T-helper 2 cell treated with Interferon-gamma antibody and Interleukin-4, amounts not matched to agents 100 ng/mL and 5 ng/mL, for 36 hours (primary cell): ENCODE measurements around the gene GATAD2B. TPM values are rescaled to one million over a fixed set of nuclear protein-coding genes. Genes with fewer than 3 reads are reported as not detected.

Experiments
- intact Hi-C: fragments of 100-400 bp; cut with micrococcal nuclease; formaldehyde crosslinking; loops from one replicate; pipeline ENCODE4 v1.15.1; 2023
- total RNA-seq: library from RNA; stranded (reverse); gene quantifications from 2 replicates; pipeline ENCODE4 v1.2.3, GENCODE V29; 2022

Gene GATAD2B
- total RNA-seq, 1 donor from 2014 or later = 65.7 TPM

DNA sequence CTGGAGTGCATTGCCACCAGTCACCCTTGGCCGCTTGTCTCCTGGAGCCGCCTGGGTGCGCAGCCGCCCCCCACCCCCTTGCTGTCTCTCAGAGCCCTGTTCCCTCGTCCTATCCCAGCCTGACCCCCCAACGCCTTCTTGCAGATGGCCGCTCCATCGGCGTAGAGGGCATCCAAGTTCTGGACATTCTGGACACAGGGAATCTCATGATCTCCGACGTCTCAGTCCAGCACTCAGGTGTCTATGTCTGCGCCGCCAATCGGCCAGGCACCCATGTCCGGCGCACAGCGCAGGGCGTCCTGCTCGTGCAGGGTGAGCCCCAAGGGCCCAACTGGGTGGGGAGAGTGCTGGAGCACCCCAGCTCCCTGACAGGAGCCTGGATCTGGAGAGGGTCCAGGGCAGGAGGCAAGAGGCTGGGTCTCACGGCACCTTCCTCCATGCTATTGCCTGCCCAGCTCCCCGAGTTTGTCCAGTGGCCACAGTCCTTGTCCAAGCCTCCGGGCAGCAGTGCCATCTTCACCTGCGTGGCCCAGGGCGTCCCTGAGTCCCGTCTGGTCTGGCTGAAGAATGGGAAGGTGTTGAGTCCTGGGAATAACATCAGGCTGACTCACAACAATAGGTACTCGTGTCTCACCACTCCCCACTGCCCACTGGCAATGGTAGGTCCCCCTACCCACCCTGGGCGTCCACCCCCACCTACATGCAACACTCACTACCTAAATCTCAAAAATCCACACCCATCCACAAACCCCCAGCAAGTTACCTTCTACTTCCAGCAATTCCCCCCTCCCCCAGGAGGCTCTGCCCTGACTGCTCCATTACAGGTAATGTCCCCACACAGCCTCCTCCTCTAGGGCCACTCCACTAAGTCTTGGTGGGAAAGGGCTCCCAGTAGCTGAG lies 123.0 kb downstream of the GATAD2B start:
- intact Hi-C loops = loop anchor here (5.0 kb wide), 1 partner anchor 177 kb away; the partner anchor contains the start of gene JTB

GRCh38 chr1:153799016-153799415 lies 123.8 kb downstream of the GATAD2B start:
- intact Hi-C loops = loop anchor here (5.0 kb wide), 1 partner anchor 178 kb away; the partner anchor contains the start of gene JTB

- intact Hi-C loops = loop anchor here (5.0 kb wide), 1 partner anchor 179 kb away; the partner anchor contains the start of gene JTB
Measured at GRCh38 chr1:153798468-153798780, 124.3 kb downstream of the GATAD2B start.

GRCh38 chr1:153796786-153797659 lies 125.7 kb downstream of the GATAD2B start:
- intact Hi-C loops = loop anchor here (1.0 to 5.0 kb wide), 3 partner anchors 126 to 189 kb away; partner anchors contain the start of genes GATAD2B, JTB and RAB13

DNA sequence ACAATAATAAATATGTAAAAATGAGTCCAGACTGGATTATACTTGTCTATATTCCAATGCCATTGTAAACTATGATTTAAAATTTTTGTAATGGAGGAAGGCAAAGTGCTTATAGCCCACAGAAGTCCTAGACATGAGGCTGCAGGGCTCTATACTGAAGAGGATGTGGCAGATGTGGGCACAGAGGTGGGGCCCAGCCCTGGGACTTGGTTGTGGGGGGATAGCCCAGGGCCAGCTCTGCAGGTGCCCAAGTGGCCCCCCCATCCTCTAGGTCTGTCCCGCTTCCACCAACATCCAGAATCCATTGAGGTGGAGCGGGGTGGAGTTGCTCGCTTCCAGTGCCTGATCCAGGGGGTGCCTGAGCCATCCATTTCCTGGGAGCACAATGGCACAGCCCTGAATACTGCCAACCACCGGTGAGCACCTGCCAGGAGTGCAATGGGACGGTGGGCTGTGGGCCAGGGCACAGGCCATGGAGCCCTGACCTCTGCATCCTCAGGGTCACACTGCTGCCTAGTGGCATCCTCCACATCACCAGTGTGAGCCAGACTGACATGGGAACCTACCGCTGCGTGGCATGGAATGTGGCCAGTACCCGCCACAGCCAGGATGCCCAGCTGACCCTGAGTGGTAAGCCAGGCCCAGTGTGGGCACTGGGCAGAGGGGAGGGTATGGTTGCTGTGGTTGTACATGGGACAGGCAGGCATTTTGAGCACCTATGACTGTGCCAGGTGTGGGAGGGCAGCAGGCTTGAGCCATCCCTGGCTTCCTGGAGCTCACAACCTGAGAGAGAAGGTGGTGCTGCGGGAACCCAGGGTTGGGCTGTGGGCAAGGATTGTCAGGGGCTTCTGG lies 126.6 kb downstream of the GATAD2B start:
- intact Hi-C loops = loop anchor here (2.0 to 5.0 kb wide), 2 partner anchors 127 to 181 kb away; partner anchors contain the start of genes GATAD2B and JTB

DNA sequence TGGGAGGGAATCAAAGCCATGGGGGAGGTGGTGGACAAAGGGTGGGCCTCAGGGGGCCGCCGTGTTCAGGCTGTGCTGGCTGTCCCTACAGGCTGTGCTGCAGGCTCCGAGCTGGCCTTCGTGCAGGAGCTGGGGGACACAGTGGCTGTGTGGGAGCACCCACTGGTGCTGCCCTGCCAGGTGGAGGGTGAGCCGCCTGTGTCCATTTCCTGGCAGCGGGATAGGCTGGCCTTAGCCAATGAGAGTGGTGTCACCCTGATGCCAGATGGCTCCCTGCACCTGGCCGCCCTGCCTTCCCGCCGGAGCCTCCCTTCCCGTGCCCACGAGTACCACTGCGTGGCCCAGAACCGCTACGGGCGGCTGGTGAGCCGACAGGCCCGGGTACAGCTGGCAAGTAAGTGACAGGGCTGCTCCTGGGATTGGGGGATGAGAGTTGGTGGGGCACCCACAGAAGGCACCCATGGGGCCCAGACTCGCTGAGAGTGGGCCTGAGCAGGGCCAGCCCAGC lies 127.4 kb downstream of the GATAD2B start:
- intact Hi-C loops = loop anchor here (5.0 kb wide), 1 partner anchor 182 kb away; the partner anchor contains the start of gene JTB

DNA sequence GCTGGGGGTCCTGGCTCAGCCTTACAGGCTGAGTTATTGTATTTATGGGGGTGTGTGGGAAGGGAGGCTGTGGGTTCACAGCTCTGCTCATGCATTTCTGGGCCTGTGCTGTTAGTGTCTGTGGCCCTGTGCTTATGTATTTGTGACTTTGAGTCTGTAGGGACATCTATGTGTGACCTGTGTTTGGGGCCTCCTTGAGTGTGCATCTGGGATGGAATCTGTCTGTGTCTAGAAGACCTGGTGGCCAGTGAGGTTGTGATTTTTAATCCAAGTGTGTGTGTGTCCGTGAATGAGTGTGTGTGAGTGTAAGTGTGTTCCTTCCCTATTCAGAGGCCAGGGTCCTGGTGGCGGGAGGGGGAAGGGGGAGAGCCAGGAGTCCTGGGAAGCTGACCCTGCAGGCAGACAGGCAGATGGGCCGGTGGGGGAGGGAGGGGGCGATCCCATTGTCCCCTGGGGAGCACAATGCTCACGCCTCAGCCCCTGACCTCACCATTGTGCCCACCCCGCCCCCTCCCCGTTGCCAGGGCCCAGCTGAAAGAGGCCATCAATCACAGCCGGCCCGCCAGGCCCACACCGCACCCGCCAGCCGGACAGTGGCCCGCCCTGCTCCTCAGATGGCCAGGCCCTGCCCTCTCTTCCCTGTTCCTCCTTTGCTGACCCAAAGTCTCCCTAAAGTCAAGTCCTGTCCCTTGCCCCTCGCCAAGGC lies 128.0 kb downstream of the GATAD2B start:
- intact Hi-C loops = loop anchor here (5.0 kb wide), 1 partner anchor 183 kb away; the partner anchor contains the start of gene JTB

- intact Hi-C loops = no loop called here
Measured at GRCh38 chr1:153793973-153794615, 128.7 kb downstream of the GATAD2B start.

GRCh38 chr1:153793261-153793972 lies 129.4 kb downstream of the GATAD2B start:
- intact Hi-C loops = no loop called here

DNA sequence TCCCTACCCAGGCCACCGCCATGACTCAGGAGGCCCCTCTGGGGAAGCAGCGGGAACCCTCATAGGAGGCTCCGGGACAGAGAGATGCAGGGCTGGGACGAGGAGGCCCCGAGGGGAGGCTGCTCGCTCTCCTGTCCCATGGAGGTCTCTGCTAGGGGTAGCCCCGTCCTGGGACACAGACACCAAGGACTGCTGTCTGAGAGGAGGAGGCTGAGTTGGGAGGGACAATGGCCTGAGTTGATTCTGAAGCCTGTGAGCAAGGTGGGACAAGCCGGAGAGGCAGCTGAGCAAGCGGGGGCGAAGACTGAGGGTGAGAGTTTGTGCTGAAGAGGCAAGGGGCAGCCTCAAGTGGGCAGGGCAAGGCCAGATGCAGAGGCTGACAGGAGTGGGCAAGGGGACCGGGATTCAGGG lies 130.1 kb downstream of the GATAD2B start:
- intact Hi-C loops = no loop called here

GRCh38 chr1:153791648-153792253 lies 131.0 kb downstream of the GATAD2B start:
- intact Hi-C loops = no loop called here

GRCh38 chr1:153790966-153791647 lies 131.7 kb downstream of the GATAD2B start:
- intact Hi-C loops = no loop called here

DNA sequence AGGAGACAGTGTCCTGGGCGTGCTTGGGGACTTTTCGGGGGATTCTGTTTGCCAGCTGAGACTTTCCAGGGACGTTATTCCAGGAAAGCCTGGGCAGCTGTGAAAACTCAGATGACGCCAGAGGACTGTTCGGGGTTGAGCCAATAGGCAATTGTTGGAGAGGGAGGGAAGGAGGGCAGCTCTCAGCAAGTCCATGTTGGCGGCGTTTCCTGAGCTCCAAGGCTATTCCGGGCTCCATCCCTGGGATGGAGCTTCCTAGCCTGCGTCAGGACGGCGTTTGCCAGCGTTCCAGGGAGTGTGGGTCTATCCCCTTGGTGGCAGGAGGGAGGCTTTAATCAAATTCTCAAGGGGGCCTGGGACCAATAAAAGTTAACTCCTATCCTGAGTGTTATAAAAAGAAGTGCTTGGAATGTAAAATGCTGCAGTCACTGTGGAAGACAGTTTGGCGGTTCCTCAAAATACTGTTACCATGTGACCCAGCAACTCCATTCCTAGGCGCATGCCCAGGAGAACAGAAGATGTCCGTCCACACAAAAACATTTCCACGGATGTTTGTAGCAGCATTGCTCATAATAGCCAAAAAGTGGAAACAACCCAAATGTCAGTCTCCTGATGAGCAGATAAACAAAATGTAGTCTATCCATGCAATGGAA lies 132.3 kb downstream of the GATAD2B start:
- intact Hi-C loops = no loop called here

DNA sequence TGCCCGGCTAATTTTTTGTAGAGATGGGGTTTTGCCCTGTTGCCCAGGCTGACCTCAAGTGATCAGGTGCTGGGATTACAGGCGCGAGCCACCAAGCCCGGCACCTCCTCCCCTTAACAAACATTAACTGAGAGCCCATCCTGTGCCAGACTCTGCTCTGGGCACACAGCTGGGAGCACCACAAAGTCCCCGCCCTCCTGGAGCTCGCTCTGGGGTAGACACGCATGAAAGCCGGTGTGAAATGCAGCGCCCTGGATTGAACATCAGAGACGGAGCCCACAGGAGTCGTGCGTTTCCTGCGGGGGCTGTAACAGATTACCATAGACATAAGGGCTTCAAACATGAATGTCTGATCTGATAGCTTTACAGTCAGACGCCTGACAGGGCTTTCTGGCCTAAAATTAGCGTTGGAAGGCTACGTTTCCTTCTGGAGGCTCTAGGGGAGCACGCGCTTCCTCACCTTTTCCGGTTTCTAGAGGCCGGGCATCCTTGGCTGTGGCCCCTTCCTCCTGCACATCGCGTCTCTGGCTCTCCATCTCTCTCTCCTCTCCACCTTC lies 133.2 kb downstream of the GATAD2B start:
- intact Hi-C loops = no loop called here

GRCh38 chr1:153786038-153786790 lies 136.6 kb downstream of the GATAD2B start:
- intact Hi-C loops = no loop called here
